Endothelial cell of umbilical vein (primary cell): ENCODE measurements around the gene PSME3IP1.

Experiments used
- CTCF ChIP-seq, 2 donors: IDR thresholded peaks; 1 replicate in 1 of 2; 2 replicates in 1 of 2; pipeline ENCODE4 v1.5.1; 2011; ENCODE audit warnings: low read length in 2 of 2, mild to moderate bottlenecking in 2 of 2, moderate library complexity in 2 of 2, control low read depth in 1 of 2, inconsistent platforms in 1 of 2, low read depth in 1 of 2; ENCODE audit not compliant: insufficient read depth in 1 of 2; ENCODE audit errors: extremely low read depth in 1 of 2
- MAX ChIP-seq: IDR thresholded peaks from 2 replicates; pipeline ENCODE4 v1.6.1; 2011; ENCODE audit not compliant: insufficient read depth, insufficient read length
- POLR2A ChIP-seq: IDR thresholded peaks from 2 replicates; pipeline ENCODE4 v1.6.1; 2012; ENCODE audit warnings: low read depth, mild to moderate bottlenecking, control low read depth, low read length
- POLR2AphosphoS5 ChIP-seq: IDR thresholded peaks from 2 replicates; pipeline ENCODE4 v1.6.1; 2012; ENCODE audit warnings: low read depth, mild to moderate bottlenecking, control low read depth, low read length, moderate library complexity; ENCODE audit not compliant: insufficient read depth

- TF ChIP-seq CTCF (IDR thresholded peaks at IDR 0.05; ENCODE audit: extremely low read depth in 1 of 2, insufficient read depth in 1 of 2, low read depth in 1 of 2, low read length in 2 of 2) (no peak), MAX (no peak), POLR2AphosphoS5 (no peak), POLR2A (no peak)
Measured at GRCh38 chr16:57134982-57135381, 50.9 kb downstream of the PSME3IP1 start.
